Measurements from ENCODE around the gene SLC35G6.

- TF ChIP-seq, protein P1, sequence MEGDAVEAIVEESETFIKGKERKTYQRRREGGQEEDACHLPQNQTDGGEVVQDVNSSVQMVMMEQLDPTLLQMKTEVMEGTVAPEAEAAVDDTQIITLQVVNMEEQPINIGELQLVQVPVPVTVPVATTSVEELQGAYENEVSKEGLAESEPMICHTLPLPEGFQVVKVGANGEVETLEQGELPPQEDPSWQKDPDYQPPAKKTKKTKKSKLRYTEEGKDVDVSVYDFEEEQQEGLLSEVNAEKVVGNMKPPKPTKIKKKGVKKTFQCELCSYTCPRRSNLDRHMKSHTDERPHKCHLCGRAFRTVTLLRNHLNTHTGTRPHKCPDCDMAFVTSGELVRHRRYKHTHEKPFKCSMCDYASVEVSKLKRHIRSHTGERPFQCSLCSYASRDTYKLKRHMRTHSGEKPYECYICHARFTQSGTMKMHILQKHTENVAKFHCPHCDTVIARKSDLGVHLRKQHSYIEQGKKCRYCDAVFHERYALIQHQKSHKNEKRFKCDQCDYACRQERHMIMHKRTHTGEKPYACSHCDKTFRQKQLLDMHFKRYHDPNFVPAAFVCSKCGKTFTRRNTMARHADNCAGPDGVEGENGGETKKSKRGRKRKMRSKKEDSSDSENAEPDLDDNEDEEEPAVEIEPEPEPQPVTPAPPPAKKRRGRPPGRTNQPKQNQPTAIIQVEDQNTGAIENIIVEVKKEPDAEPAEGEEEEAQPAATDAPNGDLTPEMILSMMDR (conservative IDR thresholded peaks at IDR 0.05; ENCODE audit: low read length) = 0 out of 2 replicates have a peak, but pooled peaks have one; percentile 20
- no peak for TF ChIP-seq EZH2phosphoT487 (IDR thresholded peaks at IDR 0.05; ENCODE audit: borderline replicate concordance, low read depth, low read length)
Measured at GRCh38 chr17:7483255-7484066, 2.2 kb downstream of the SLC35G6 start.
